RWPE1 (cell line): Measurements from ENCODE around the gene ZNF678.
"Not testable (repeated sequence)": the region's sequence is repeated elsewhere in the genome, so short reads cannot be mapped to it uniquely, and the experiment has no call there.

Experiments used
- CTCF ChIA-PET: fragments of 350-600 bp; sonication (Branson Sonifier 250); formaldehyde crosslinking; extraction: SDS; loops from one replicate; lab custom pipeline; 2021; lab: Yijun Ruan, JAX
- POLR2A ChIA-PET: fragments of 400-600 bp; formaldehyde crosslinking; extraction: SDS; loops from one replicate; lab custom pipeline; 2020; ENCODE audit warnings: antibody characterized with exemption; ENCODE audit not compliant: low non-redundant PET; lab: Yijun Ruan, JAX
- DNase-seq: peaks from one replicate; pipeline ENCODE4 v3.0.0; 2012; ENCODE audit warnings: low spot score
- H3K27ac ChIP-seq: fragments of 450-650 bp; 2 replicates; pipeline ENCODE4 v1.5.1; 2017
- TF ChIP-seq, protein P1 (sequence below): fragments of 450-650 bp; conservative IDR thresholded peaks from 2 replicates; pipeline ENCODE4 v1.5.1; 2017; ENCODE audit warnings: low read depth, mild to moderate bottlenecking

The ZNF678 gene

DNA sequence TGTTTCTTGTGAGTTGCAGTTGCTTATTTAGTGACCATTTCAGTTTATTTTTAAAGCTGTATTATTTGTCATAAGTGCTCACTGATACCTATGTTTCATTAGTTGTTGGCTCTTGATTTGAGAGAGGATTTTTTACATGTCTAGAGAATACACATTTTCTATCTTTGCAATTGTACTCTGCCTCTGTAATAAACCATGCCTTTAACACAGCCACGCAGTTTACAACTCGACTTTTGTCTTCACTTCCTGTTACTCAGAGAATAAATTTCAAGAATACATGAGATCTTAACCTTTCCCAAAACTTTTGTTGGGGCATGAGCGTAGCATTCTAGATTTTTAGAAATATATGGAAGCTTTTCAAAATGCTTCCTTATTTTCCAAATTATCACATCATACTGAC, 14.9 kb upstream of the ZNF678 start:
- no peak for DNase-seq
- ChIA-PET CTCF (no interaction called here), POLR2A (no interaction called here)
- H3K27ac ChIP-seq, result no peak overlapping the region
- TF ChIP-seq, protein P1, sequence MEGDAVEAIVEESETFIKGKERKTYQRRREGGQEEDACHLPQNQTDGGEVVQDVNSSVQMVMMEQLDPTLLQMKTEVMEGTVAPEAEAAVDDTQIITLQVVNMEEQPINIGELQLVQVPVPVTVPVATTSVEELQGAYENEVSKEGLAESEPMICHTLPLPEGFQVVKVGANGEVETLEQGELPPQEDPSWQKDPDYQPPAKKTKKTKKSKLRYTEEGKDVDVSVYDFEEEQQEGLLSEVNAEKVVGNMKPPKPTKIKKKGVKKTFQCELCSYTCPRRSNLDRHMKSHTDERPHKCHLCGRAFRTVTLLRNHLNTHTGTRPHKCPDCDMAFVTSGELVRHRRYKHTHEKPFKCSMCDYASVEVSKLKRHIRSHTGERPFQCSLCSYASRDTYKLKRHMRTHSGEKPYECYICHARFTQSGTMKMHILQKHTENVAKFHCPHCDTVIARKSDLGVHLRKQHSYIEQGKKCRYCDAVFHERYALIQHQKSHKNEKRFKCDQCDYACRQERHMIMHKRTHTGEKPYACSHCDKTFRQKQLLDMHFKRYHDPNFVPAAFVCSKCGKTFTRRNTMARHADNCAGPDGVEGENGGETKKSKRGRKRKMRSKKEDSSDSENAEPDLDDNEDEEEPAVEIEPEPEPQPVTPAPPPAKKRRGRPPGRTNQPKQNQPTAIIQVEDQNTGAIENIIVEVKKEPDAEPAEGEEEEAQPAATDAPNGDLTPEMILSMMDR, result no peak

DNA sequence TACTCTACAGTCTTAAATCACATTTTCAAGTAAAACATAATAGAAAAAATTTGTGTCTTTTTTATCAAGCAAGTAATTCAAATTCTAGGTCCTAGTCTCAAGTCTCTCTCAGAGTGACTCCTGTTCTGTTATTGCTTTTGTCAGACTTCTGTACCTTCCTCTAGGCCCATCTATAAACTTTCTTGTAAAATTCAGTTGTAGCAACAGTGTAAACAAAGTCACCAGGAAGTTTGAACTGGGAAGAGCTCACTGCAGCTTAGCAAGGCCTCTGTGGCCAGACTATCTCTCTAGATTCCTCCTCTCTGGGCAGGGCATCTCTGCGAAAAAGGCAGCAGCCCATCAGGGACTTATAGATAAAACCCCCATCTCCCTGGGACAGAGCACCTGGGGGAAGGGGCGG, 13.5 kb upstream of the ZNF678 start:
- no peak overlapping the region for H3K27ac ChIP-seq
- ChIA-PET CTCF (no interaction called here), POLR2A (no interaction called here)
- TF ChIP-seq, protein P1, result no peak
- DNase-seq, result no peak

DNA sequence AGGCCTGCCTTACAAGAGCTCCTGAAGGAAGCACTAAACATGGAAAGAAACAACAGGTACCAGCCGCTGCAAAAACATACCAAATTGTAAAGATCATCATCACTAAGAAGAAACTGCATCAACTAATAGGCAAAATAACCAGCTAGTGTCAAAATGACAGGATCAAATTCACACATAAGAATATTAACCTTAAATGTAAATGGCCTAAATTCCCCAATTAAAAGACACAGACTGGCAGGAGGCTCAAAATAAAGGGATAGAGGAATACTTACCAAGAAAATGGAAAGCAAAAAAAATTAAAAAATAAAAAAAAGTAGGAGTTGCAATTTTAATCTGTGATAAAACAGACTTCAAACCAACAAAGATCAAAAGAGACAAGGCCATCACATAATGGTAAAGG, 11.5 kb upstream of the ZNF678 start:
- POLR2A ChIA-PET, CTCF ChIA-PET, DNase-seq, H3K27ac ChIP-seq: not testable (repeated sequence)

DNA sequence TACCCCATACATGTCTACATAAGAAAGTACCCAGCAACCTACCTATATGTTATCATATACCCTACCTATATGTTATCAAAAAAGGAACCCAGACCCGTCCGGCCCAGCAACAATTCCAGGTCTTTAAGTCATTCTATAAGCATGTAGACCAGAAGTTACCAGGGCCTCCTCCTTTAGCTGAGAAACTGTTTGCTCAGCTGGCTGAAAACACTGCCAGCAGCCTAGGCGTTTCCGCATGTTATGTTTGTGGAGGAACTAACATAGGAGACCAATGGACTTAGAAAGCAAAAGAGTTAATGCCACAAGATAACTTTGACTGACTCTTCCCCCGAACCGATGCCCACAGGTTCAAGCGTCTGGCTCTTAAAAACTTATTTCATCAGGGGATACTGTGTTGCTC, 7.1 kb upstream of the ZNF678 start:
- ChIA-PET CTCF (interaction anchor here (0.6 to 1.3 kb wide), 2 partner anchors 13 to 320 kb away, joined by 3 to 5 read pairs; no protein-coding TSS in a partner anchor), POLR2A (no interaction called here)
- no peak overlapping the region for H3K27ac ChIP-seq
- DNase-seq, result no peak
- TF ChIP-seq, protein P1, result no peak

DNA sequence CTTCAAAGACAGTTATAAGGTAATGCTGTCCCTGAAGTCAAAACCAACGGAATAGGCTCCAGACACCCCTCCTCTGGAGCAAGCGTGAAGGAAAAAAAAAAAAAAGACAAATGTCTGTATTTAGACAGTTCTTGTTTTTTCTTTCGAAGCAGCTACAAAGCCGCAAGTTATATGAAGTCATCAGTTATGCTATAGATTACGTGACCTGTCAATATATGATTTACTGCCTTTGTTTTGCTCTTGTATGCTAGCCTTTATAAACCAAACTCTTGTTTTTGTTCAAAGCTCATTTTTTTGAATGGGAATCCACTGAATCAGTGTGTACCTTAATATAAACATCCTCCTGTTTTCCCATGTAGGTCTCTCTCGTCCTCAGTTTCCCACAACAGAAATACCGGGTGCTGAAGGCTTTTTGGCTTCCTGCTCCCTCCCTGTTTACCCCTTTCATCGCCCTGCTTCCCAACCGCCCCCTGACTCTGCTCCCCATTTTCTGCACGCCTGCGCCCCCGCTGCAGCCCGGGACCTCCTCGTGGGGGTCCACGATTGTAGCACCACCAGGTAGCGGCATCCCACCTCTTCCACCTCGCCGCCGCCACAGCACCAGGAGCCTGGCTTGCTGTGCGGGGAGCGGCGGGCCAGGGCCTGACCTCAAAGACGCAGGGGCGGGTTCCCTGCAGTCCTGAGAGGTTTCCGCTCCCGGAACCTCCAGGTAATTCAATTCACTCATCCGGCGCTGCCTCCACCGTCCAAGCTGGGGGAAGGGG, 5.2 kb upstream of the ZNF678 start:
- H3K27ac ChIP-seq, result no peak overlapping the region
- CTCF ChIA-PET, result no interaction called here
- no peak for DNase-seq
- POLR2A ChIA-PET, result no interaction called here
- TF ChIP-seq, protein P1, result no peak

DNA sequence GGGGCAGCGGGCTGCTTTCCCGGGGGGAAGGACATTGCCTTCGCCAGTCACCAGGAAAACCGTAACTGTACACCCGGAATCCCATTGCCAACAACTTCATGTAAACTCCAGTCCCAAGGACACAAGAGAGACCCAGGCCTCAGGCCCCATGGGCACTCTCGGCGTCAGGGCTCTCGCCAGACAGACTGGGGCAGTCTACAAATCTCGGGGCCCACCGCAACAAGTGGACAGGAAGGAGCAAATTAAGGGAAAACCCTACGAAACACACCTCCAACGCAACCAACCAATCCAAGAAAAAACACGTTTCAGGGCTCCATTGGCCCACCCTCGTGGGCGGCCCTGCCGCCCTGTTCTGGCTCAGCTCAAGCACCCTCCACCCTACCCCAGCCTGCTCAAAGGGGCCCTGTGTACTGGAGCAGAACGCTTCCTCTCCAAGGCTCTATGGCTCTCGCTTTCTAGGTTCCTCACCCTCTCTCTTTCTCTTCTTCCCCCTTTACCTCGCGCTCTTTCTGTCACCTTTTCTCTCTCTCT, 4.6 kb upstream of the ZNF678 start:
- ChIA-PET CTCF (interaction anchor here (0.7 to 1.4 kb wide), 2 partner anchors 16 to 19 kb away, joined by 3 to 4 read pairs; no protein-coding TSS in a partner anchor), POLR2A (no interaction called here)
- TF ChIP-seq, protein P1, result no peak
- H3K27ac ChIP-seq, result no peak overlapping the region
- DNase-seq, result no peak

DNA sequence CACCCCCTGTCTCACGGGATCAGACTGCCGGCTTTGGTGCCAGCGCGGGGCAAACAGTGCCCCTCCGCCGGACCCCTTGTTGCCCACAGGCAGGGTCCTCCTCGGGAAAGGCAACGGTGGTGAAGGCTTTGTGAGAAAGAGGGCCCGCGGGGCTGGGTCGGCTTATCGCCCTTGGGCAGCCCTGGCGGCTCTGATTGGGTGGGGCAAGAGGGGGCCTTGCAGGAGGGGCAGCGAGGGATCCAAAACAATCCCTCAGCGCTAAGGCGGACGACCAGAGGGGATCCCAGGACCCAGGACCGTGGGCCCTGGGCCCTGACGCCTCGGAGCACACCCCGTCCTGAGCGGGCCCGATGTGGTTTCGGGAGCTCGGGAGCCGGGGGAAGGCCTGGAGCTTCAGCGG, 3.9 kb upstream of the ZNF678 start:
- TF ChIP-seq, protein P1, result no peak
- ChIA-PET CTCF (interaction anchor here (0.7 to 1.4 kb wide), 2 partner anchors 17 to 19 kb away, joined by 3 to 4 read pairs; no protein-coding TSS in a partner anchor), POLR2A (no interaction called here)
- no peak overlapping the region for H3K27ac ChIP-seq
- no peak for DNase-seq
